Rectal smooth muscle tissue (tissue), 1 donor: ENCODE results near the gene BACH2.
"Not testable (repeated sequence)": the region's sequence is repeated elsewhere in the genome, so short reads cannot be mapped to it uniquely, and the experiment has no call there.

ENCODE experiments used
- H3K27ac ChIP-seq: one replicate; pipeline ENCODE4 v1.7.0; 2013; ENCODE audit warnings: low read depth, low read length, inconsistent platforms
- H3K27me3 ChIP-seq: one replicate; pipeline ENCODE4 v1.7.0; 2013; ENCODE audit warnings: low read length; ENCODE audit not compliant: control insufficient read depth, insufficient read depth
- H3K36me3 ChIP-seq: one replicate; pipeline ENCODE4 v1.7.0; 2013; ENCODE audit warnings: low read length; ENCODE audit not compliant: control insufficient read depth, insufficient read depth
- H3K4me1 ChIP-seq: one replicate; pipeline ENCODE4 v1.7.0; 2013; ENCODE audit warnings: low read length; ENCODE audit not compliant: control insufficient read depth, insufficient read depth
- H3K4me3 ChIP-seq: one replicate; pipeline ENCODE4 v1.7.0; 2013; ENCODE audit warnings: low read length
- H3K9ac ChIP-seq: one replicate; pipeline ENCODE4 v1.7.0; 2013; ENCODE audit warnings: low read length

The BACH2 gene

DNA sequence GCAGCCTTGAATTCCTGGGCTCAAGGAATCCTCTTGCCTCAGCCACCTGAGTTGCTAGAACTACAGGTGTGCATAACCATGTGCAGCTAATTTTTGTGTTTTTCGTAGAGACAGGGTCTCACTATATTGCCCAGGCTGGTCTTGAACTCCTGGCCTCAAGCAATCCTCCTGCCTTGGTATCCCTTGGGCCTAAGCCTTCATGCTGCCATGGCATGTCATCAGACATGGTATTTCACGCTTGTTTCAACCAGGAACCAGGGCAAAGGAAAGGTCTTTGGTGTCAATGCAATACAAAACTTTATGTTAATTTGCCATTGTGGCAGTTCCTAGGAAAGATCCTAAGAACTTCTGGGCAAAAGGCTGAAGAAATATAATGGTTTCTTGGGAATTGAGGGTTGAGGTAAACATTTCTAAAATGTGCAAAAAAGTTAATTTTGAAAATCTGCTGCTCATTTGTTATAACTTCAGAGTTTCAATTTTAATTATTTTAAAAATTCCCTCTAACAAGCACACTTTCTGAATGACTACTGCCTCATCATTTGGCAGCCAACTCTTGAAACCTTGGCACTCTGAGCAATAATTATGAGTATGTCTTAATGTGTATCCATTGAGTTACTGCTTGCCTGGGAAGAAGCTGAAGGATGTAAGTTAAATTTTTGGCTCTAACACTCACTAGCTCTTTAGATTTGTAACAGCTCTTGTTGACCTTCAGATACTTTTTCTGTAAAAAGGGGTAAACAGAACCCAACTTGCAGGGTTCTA, 248.3 kb downstream of the BACH2 start:
- no peak overlapping the region for H3K9ac ChIP-seq
- no peak overlapping the region for H3K27ac ChIP-seq
- no peak overlapping the region for H3K4me3 ChIP-seq
- no peaks in the 10 kb centered on the region for H3K4me1 ChIP-seq
- no peaks in the 10 kb centered on the region for H3K27me3 ChIP-seq
- H3K36me3 ChIP-seq, result no peaks in the 10 kb centered on the region

DNA sequence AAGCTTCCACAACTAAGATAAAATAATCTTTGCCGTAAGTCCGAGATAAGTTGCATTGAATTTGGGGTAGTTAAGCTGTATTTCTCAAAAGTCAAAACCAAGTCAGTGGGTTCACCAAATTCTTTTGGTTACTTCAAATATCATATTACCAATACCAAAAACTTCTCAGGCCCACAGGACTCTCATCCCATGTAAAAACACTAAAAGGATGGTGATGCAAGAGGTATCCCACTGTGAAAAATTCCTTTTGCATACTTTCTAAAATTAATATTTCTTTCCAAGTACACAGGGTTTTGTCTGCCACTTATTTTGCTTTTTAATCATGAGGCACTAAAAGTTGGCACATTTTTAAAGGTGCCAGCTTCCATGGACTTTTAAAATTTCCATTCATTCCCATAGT, 251.1 kb downstream of the BACH2 start:
- Histone ChIP-seq H3K4me1 (no peaks in the 10 kb centered on the region), H3K27me3 (no peaks in the 10 kb centered on the region), H3K27ac (no peak overlapping the region), H3K4me3 (no peak overlapping the region), H3K36me3 (no peaks in the 10 kb centered on the region), H3K9ac (no peak overlapping the region)

DNA sequence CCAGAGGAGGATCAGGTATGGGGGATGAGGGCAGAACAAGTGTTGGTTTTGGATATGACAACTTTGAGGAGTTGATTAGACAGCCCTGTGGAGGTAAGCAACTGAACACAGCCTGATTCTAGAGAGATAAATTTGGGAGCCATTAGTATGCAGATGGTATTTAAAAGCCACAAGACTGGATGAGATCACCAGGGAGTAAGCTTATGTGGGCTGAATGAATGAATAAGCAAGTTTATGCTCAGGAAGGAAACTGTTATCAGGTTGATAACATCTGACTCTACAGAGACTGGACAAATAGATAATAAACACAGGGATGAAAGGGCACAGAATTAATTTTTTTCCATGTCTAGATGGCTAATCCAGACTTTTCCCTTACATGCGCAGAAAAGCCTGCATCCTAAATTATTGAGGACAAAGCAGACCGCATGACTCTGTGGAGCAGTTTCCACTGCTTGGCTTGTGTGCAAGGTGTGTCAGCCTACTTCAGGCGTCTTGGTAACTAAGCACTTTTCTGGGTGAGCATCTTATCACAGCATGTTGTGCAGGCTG, 251.7 kb downstream of the BACH2 start:
- Histone ChIP-seq H3K9ac (no peak overlapping the region), H3K27me3 (no peaks in the 10 kb centered on the region), H3K36me3 (no peaks in the 10 kb centered on the region), H3K27ac (no peak overlapping the region), H3K4me3 (no peak overlapping the region), H3K4me1 (no peaks in the 10 kb centered on the region)

DNA sequence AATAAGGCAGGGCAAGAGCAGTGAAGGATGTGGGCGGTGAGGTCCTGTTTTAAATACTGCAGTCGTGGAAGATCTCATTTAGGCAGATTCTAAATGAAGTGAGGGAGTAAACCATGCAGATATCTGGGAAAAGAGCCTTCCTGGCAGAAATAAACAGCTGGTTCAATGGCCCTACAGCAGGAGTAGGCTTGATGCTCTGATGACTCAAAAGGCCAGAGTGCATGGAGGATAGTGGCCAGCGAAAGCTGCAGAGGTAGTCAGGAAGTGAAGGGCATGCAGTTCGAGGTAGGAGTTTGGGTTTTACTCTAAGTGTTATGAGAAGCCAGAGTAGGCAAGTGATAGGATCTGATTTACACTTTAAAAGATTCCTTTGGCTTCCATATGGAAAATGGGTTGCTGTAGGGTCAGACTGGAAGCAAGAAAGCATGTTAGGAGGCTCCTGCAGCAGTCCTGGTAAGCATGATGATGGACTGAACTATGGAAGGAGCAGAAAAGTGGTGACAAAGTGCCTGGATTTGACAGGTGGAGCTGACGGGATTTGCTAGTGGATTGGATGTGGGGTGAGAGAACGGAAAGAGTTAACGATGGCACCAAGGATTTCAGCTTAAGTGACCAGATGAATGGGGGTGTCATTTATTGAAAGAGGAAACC, 252.3 kb downstream of the BACH2 start:
- Histone ChIP-seq H3K4me1 (no peaks in the 10 kb centered on the region), H3K36me3 (no peaks in the 10 kb centered on the region), H3K9ac (no peak overlapping the region), H3K4me3 (no peak overlapping the region), H3K27me3 (no peaks in the 10 kb centered on the region), H3K27ac (no peak overlapping the region)

DNA sequence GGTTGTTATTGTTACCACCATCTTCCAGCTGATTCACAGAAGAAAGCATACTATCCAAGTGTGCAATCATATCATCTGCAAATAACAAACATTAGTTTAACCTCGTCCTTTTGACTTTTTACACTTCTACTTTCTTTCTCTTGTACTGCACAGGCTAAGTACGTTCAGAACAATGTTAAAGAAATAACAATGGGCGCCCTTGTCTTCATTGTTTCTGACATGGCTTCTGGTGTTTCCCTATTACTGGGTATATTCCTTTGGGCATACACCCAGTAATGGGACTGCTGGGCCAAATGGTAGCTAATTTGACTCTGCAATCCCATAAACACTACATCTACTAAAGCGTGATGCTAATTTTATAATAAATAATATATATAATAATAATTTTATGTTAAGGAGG, 255.7 kb downstream of the BACH2 start:
- H3K27me3 ChIP-seq, result no peaks in the 10 kb centered on the region
- no peaks in the 10 kb centered on the region for H3K36me3 ChIP-seq
- H3K4me1 ChIP-seq, result no peaks in the 10 kb centered on the region
- H3K4me3 ChIP-seq, result no peak overlapping the region
- H3K9ac ChIP-seq, result no peak overlapping the region
- no peak overlapping the region for H3K27ac ChIP-seq

DNA sequence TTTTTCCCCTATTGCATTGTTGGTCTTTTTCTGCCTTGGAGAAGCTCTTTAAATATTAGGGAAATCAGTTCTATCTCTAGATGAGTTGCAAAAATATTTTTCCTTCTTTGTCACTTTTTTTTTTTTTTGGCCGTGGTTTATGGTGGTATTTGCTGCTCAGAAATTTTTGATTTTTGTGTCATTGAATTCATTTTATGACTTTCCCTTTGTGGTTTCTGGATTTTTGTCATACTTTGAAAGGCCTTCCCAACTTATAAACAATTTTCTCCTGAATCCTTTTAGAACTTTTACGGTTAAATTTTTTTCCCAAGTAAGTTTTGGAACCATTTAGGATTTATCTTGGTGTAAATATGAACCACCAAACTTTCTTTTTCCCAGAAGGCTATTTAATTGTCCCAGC, 256.7 kb downstream of the BACH2 start:
- no peak overlapping the region for H3K9ac ChIP-seq
- peaks cover 2% of the 10 kb centered on the region for H3K4me1 ChIP-seq
- no peaks in the 10 kb centered on the region for H3K27me3 ChIP-seq
- no peaks in the 10 kb centered on the region for H3K36me3 ChIP-seq
- no peak overlapping the region for H3K4me3 ChIP-seq
- no peak overlapping the region for H3K27ac ChIP-seq

DNA sequence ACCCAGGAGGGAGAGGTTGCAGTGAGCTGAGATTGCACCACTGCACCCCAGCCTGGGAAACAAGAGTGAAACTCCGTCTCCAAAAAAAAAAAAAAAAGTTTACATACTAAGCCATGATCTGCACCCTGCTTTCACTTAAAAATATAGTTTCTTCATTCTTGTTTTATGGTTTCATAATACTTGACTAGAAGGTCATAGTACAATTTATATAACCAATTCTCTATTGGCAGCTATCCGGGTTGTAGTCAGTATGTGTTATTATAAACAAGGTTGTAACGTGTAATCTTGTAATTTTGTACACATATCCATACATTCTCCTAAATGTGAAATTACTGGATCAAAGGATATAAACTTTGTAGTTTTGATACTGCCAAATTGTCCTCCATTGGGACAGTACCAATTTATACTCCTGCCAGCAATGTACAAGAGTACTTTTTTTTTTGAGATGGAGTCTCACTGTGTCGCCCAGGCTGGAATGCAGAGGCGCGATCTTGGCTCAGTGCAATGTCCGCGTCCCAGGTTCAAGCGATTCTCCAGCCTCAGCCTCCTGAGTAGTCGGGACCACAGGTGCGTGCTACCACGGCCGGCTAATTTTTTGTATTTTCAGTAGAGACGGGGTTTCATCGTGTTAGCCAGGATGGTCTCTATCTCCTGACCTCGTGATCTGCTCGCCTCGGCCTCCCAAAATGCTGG, 257.5 kb downstream of the BACH2 start:
- H3K27ac ChIP-seq, result no peak overlapping the region
- no peak overlapping the region for H3K4me3 ChIP-seq
- no peaks in the 10 kb centered on the region for H3K27me3 ChIP-seq
- no peak overlapping the region for H3K9ac ChIP-seq
- H3K4me1 ChIP-seq, result peaks cover 6% of the 10 kb centered on the region
- H3K36me3 ChIP-seq, result no peaks in the 10 kb centered on the region

DNA sequence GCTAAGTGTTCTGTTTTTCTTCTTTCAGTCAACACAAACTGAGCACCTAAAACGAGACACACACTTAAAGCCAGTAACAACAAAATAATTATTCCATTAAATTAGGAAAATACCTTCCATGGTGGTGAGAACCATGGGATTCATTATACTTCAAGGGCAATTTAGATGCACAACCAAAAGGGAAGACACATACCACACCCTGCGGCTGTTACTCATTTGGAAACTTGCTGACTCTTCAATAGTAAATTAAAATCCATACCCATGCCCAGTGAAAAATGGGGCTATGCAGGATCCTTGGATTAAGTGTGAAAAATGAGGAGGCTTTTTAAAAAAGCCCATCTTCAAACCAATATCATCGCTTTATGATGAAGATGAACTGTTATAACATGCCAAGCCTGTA, 259.7 kb downstream of the BACH2 start:
- H3K36me3 ChIP-seq, result no peaks in the 10 kb centered on the region
- H3K9ac ChIP-seq, result no peak overlapping the region
- peaks cover 6% of the 10 kb centered on the region for H3K4me1 ChIP-seq
- no peak overlapping the region for H3K27ac ChIP-seq
- H3K4me3 ChIP-seq, result no peak overlapping the region
- no peaks in the 10 kb centered on the region for H3K27me3 ChIP-seq

DNA sequence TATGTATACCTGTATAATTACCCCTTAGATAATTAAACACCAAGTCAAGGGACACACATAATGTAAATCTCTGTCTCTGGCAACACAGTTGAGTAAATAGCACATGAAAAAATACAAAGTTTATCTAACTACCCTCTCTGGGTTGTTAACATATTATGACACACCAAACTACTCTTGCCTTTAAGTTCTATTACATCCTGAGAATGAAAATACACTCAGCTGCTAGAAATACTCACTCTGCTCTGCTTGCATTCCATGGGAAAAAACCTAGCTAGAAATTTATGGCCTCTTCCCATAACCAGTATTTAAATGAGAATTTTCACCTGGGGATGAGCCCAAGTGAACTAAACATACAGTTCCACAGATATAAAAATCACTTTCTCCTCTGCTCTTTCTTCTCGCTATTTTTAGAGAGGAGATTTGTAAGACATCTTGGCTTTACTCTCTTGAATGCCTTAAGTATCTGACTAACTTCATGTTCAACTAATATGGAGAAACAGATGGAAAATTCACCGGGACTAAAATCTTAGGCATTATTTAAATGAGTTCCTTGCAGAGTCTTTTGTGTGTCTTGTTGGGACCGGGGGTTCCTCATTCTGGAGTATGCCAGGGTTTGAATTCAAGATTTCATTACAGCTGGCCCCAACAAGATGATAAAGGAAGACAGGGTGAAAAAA, 261.5 kb downstream of the BACH2 start:
- H3K4me3 ChIP-seq, result no peak overlapping the region
- H3K4me1 ChIP-seq, result peaks cover 6% of the 10 kb centered on the region
- no peaks in the 10 kb centered on the region for H3K36me3 ChIP-seq
- no peak overlapping the region for H3K9ac ChIP-seq
- no peak overlapping the region for H3K27ac ChIP-seq
- H3K27me3 ChIP-seq, result no peaks in the 10 kb centered on the region

DNA sequence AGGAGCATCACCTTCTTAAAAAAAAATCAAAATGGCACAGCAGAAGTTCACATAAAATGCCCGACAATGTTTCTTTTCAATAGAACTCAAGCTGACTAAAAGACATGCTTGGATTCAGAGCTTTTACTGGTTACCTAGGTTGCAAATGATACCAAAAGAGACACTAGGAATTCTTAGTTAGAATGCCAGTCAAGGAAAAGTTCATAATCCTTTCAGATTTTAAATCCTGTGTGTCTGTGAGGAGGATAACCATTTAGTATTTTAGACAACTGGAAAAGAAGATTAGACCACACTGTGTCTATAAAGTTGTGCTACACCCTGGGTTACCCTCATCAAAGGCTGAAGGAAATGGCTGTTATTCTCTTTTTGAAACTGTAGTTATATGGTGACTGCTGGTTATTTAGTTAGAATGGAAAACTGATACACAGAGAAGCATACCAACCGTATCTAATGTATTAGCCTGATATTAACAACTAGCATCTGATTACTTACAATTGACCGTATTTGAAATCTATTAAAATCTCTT, 262.8 kb downstream of the BACH2 start:
- H3K4me1 ChIP-seq, result peaks cover 6% of the 10 kb centered on the region

DNA sequence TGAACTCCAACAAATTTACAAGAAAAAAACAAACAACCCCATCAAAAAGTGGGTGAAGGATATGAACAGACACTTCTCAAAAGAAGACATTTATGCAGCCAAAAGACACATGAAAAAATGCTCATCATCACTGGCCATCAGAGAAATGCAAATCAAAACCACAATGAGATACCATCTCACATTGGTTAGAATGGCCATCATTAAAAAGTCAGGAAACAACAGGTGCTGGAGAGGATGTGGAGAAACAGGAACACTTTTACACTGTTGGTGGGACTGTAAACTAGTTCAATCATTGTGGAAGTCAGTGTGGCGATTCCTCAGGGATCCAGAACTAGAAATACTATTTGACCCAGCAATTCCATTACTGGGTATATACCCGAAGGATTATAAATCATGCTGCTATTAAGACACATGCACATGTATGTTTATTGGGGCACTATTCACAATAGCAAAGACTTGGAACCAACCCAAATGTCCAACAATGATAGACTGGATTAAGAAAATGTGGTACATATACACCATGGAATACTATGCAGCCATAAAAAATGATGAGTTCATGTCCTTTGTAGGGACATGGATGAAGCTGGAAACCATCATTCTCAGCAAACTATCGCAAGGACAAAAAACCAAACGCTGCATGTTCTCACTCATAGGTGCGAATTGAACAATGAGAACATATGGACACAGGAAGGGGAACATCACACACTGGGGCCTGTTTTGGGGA, 264.0 kb downstream of the BACH2 start:
- H3K9ac ChIP-seq, H3K27ac ChIP-seq, H3K4me3 ChIP-seq, H3K36me3 ChIP-seq, H3K4me1 ChIP-seq, H3K27me3 ChIP-seq: not testable (repeated sequence)

More for the DNA sequence above, 262.8 kb downstream of the BACH2 start:
- no peak overlapping the region for H3K9ac ChIP-seq
- H3K4me3 ChIP-seq, result no peak overlapping the region
- H3K27me3 ChIP-seq, result no peaks in the 10 kb centered on the region
- H3K27ac ChIP-seq, result no peak overlapping the region
- H3K36me3 ChIP-seq, result no peaks in the 10 kb centered on the region
